DLD1 (cell line): ENCODE data around the gene MSMO1.
"Not testable (repeated sequence)": the region's sequence is repeated elsewhere in the genome, so short reads cannot be mapped to it uniquely, and the experiment has no call there.

Experiments
- in situ Hi-C: cut with HindIII; loops from 2 replicates; pipeline ENCODE4 v1.10.0; 2017; ENCODE audit warnings: low sequenced_read_pairs

Gene MSMO1

GRCh38 chr4:165324236-165324917, 3.1 kb upstream of the MSMO1 start:
- in situ Hi-C loops: no loop called here

DNA sequence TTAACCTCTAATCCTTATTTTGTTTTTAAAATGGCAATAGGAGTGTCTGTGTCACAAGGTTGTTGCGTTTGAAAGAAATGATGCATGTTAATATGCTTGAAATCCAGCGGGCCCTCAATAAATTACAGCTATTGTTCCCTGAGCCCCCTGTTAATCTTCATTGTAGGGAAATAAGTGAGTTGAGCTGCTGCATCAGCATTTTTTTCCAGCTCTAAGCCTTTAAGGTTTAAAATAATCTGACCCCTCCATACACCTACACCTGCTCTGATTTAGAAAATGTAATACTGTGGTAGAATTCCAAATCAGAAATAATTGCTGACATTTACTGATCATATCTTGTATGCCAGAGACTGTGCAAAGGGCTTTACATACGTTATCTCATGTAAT, 2.6 kb upstream of the MSMO1 start:
- in situ Hi-C loops: no loop called here

GRCh38 chr4:165325732-165326512, 1.5 kb upstream of the MSMO1 start:
- in situ Hi-C loops: no loop called here

- in situ Hi-C loops: no loop called here
Observed at GRCh38 chr4:165326831-165327210, 648 bp upstream of the MSMO1 start.

- in situ Hi-C loops: no loop called here
Observed at GRCh38 chr4:165328101-165328425, 594 bp downstream of the MSMO1 start.

DNA sequence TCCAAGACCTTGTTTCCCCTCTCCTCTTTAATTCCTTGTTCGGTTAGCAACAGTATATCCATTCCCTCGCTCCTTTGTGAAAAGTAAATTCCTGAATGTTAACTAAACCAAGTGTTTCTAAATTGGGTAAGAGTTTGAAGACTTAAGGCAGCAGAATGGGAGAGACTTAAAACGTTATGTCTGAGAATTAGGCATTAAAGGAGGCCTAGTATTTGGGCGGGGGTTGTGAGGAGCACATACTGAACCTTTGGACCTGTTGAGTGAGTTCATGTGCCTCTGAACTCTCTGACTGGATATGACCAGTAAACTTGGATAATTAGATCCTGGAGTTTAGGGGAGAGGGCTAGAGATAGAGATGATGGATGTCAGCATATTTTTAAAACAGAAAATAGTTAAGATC, 1.2 kb downstream of the MSMO1 start:
- in situ Hi-C loops: no loop called here

DNA sequence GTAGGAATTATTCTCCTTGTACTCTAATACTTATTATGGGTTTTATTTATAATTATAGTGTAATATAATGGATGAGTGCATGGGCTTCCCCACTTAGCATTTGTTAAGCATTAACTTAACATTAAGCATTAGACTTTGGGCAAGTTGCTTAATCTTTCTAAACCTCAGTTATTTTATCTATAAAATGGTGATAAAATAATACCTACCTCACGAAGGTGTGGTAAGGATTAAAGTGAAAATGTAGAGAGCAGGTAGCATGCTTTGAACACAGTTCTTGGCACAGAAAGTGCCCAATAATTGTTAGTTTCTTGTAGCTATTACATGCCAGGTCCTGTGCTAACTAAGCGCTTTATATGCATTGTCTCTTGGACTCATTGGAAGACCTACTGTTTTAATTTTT, 2.6 kb downstream of the MSMO1 start:
- in situ Hi-C loops: no loop called here

GRCh38 chr4:165330666-165331065, 3.2 kb downstream of the MSMO1 start:
- in situ Hi-C loops: no loop called here

DNA sequence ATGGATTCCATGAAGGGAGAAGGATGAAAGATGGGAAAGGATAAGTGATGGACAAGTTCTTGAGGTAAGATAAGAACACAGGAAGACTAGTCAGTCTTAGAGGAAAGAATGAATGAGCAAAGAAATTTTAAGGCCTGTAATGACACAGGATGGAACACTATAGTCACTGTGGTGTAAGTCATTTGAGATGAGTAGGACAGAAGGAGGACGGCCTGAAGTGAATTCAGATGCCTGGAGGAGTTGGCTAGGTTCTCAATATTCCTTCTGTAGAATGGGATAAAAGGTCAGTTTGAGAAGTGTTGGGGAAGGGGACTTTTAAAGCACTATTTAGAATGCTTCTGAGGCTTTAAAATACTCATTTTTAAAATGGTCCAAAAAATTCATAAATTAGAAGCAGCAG, 3.9 kb downstream of the MSMO1 start:
- in situ Hi-C loops: no loop called here

GRCh38 chr4:165331823-165332222, 4.4 kb downstream of the MSMO1 start:
- in situ Hi-C loops: no loop called here

DNA sequence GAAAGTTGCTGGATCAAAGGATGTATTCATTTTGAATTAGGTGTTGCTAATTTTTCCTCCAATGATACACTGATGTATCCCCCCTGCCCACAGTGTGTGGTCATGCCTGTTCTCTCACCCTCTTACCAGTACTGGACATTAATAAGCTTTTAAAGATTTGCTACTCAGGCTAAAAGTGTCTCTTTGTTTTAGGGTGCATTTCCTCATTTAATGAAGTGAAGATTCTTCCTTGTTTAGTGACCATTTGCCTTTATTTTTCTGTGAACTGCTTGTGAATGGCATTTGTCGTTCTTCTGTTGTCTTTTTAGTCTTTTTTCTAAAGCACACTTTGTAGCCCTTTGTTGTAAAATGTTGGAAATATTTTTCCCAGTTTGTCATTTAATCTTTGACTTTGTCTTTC, 5.0 kb downstream of the MSMO1 start:
- in situ Hi-C loops: no loop called here

- in situ Hi-C loops: no loop called here
Observed at GRCh38 chr4:165335163-165335703, 7.8 kb downstream of the MSMO1 start.

GRCh38 chr4:165336743-165337142, 9.3 kb downstream of the MSMO1 start:
- in situ Hi-C loops: no loop called here

DNA sequence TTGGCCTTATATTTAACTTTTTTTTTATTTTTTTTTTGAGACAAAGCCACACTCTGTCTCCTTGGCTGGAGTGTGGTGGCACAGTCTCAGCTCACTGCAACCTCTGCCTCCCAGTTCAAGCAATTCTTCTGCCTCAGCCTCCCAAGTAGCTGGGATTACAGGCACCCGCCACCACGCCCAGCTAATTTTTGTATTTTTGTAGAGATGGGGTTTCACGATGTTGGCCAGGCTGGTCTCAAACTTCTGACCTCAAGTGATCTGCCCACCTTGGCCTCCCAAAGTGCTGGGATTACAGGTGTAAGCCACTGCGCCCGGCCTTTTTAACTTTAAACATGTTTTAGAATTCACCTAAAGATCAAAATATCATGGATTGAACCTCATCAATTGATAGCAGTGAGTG, 14.9 kb downstream of the MSMO1 start:
- in situ Hi-C loops: not testable (repeated sequence)

DNA sequence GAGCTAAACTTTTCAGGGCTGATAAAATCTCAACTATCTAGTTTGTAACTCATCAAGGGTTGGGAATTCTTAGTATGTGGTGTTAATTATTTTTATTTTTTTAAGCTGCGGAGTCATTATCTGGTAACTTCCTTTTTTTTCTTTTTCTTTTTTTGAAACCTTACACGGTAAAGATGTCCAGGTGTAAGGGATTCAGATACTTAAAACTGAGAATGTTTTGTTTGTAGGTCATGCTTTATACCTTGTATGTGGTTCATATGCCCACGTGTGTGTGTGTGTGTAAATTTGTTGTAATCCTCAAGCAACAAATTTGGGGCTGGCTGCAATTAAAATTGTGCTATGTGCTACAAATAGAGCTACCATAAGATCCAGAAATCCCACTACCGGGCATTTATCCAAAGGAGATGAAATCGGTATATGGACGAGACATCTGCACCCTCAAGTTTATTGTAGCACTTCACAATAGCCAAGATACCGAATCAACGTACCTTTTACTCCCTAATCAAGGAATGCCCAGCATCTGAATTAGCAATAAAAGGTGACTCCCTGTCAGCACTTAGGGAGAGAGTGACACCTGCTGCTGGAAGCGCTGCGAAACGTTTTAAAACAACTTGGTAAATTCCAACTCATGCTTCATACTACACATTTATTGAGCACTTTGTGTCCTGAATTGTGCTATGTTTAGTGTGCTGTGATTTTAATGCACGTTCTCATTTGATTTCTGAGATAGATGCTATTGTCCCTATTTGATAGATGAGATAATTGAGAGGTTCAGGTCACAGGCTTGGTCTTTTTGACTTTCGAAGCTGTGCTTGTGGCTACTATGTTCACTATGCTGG, 16.1 kb downstream of the MSMO1 start:
- in situ Hi-C loops: no loop called here

DNA sequence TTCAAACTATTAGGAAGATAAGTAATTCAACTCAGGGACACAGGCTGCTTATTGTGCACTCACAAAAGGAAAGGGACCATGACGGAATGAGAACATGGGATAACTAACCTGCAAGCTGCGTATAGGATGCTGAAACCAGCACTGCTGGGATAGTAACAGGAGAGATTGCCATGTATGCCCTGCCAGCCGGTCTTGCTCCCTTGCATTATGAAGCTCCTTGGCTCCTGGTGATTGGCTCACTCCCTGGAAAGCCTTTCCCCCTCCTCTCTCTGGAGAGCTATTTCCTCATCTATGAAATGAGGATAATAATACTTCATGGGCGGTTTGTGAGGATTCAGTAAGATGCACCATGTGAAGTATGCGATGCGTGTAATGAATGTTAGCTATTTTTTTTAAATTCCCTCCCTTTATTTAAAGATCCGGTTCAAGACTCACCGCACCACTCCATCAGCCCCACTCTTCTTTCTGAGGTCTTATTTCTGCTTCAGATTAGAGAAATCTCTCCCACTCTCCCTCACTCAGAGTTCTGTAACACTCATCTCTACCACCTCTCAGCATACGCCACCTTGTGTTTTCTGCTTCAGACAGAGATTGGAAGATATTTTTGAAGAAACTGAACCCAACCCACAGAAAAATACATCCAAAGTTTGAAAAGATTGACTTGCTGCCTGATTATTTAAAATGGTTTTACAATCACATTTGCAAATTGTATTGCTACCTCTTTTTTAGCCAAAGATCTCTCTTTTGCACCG, 18.4 kb downstream of the MSMO1 start:
- in situ Hi-C loops: no loop called here

GRCh38 chr4:165347647-165348569, 20.4 kb downstream of the MSMO1 start:
- in situ Hi-C loops: no loop called here

GRCh38 chr4:165351359-165352130, 24.1 kb downstream of the MSMO1 start:
- in situ Hi-C loops: loop anchor here (10.0 kb wide), 1 partner anchor 113 kb away; no protein-coding TSS in a partner anchor

- in situ Hi-C loops: loop anchor here (10.0 kb wide), 1 partner anchor 109 kb away; no protein-coding TSS in a partner anchor
Observed at GRCh38 chr4:165355900-165356300, 28.4 kb downstream of the MSMO1 start.
